HepG2 (cell line): Measurements from ENCODE around the gene SHISA7.

Source experiments
- ARID2 ChIP-seq: sonication (generic); formaldehyde crosslinking; IDR thresholded peaks from 2 replicates; pipeline ENCODE4 v1.8.1; 2022; ENCODE audit warnings: mild to moderate bottlenecking, missing genetic modification reagents, borderline replicate concordance
- BORCS8-MEF2B ChIP-seq: sonication (generic); formaldehyde crosslinking; IDR thresholded peaks from 2 replicates; pipeline ENCODE4 v1.8.0; 2022; ENCODE audit warnings: mild to moderate bottlenecking, missing genetic modification reagents
- CBX5 ChIP-seq: sonication (generic); formaldehyde crosslinking; IDR thresholded peaks from 2 replicates; pipeline ENCODE4 v1.4.0; 2020; ENCODE audit warnings: missing genetic modification reagents, borderline replicate concordance
- CHD2 ChIP-seq: IDR thresholded peaks from 2 replicates; pipeline ENCODE4 v1.6.1; 2011; ENCODE audit warnings: low read depth, low read length, improper control_type of control experiment
- EZH2 ChIP-seq: conservative IDR thresholded peaks from 2 replicates; pipeline ENCODE4 v1.6.1; 2012; ENCODE audit warnings: mild to moderate bottlenecking, low read depth, low read length, moderate library complexity
- HDAC1 ChIP-seq: sonication (generic); formaldehyde crosslinking; IDR thresholded peaks from 2 replicates; pipeline ENCODE4 v1.5.1; 2020; ENCODE audit warnings: mild to moderate bottlenecking, missing genetic modification reagents
- KDM3A ChIP-seq: IDR thresholded peaks from 2 replicates; pipeline ENCODE4 v1.6.1; 2018; ENCODE audit warnings: low read depth, missing compliant biosample characterization
- RAD21 ChIP-seq: fragments of 450-650 bp; formaldehyde crosslinking; IDR thresholded peaks from 2 replicates; pipeline ENCODE4 v1.5.0; 2020; ENCODE audit warnings: mild to moderate bottlenecking
- ZNF207 ChIP-seq: fragments of 450-650 bp; IDR thresholded peaks from 2 replicates; pipeline ENCODE4 v1.6.1; 2016; ENCODE audit warnings: antibody characterized with exemption, borderline replicate concordance
- TF ChIP-seq, protein P1 (sequence below): sonication (generic); formaldehyde crosslinking; IDR thresholded peaks from 2 replicates; pipeline ENCODE4 v1.5.0; 2020; ENCODE audit warnings: mild to moderate bottlenecking, missing genetic modification reagents, moderate library complexity

DNA sequence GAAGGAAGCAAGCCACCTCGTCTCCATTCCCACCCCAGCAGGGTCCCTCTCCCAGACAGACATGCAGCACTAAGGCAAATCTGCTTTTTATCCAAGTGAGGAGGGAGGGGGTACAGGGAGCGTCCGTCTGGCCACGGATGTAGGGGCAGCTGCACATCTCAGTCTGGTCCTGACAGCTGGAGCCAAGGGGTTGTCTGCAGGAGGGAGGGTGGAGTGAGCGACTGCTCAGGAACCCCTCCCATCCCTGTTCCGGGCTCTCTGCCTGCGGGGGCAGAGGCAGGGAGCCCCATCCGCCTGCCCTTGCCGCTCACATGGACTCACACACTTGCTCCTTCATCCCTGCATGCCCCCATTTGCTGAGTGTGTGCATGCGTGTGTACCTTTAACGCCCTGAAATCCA lies 63.9 kb downstream of the SHISA7 start:
- TF ChIP-seq KDM3A (CRISPR knock-in tag): no peak
- no peak for TF ChIP-seq RAD21
- TF ChIP-seq, protein P1, sequence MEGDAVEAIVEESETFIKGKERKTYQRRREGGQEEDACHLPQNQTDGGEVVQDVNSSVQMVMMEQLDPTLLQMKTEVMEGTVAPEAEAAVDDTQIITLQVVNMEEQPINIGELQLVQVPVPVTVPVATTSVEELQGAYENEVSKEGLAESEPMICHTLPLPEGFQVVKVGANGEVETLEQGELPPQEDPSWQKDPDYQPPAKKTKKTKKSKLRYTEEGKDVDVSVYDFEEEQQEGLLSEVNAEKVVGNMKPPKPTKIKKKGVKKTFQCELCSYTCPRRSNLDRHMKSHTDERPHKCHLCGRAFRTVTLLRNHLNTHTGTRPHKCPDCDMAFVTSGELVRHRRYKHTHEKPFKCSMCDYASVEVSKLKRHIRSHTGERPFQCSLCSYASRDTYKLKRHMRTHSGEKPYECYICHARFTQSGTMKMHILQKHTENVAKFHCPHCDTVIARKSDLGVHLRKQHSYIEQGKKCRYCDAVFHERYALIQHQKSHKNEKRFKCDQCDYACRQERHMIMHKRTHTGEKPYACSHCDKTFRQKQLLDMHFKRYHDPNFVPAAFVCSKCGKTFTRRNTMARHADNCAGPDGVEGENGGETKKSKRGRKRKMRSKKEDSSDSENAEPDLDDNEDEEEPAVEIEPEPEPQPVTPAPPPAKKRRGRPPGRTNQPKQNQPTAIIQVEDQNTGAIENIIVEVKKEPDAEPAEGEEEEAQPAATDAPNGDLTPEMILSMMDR (CRISPR knock-in tag): no peak
- TF ChIP-seq ZNF207: no peak
- TF ChIP-seq BORCS8-MEF2B (CRISPR knock-in tag): no peak
- no peak for TF ChIP-seq EZH2
- TF ChIP-seq ARID2: no peak
- TF ChIP-seq CHD2: no peak
- no peak for TF ChIP-seq HDAC1 (CRISPR knock-in tag)
- TF ChIP-seq CBX5 (CRISPR knock-in tag): no peak
